CD14-positive monocyte (primary cell): ENCODE measurements around the gene FGF21. TPM values are rescaled to one million over a fixed set of nuclear protein-coding genes. Genes with fewer than 3 reads are reported as not detected.
A peak's percentile ranks its signal among the peaks of the same experiment; 100 is the strongest.
"Not testable (repeated sequence)": the region's sequence is repeated elsewhere in the genome, so short reads cannot be mapped to it uniquely, and the experiment has no call there.

ENCODE experiments used
- DNase-seq, 3 donors: peaks; one replicate each; pipeline ENCODE4 v3.0.0-alpha.2; 2011 to 2022
- H2AFZ ChIP-seq: 2 replicates; pipeline ENCODE4 v1.6.0; 2012; ENCODE audit warnings: mild to moderate bottlenecking, low read depth, low read length, inconsistent platforms; ENCODE audit not compliant: insufficient read depth, poor library complexity, severe bottlenecking
- H3K27ac ChIP-seq, 2 donors: 1 replicate in 1 of 2; 2 replicates in 1 of 2; pipeline ENCODE4 v1.5.1; 2012 to 2013; ENCODE audit warnings: low read length in 2 of 2, control low read depth in 1 of 2, inconsistent platforms in 1 of 2, low read depth in 1 of 2, mild to moderate bottlenecking in 1 of 2
- H3K27me3 ChIP-seq, 2 donors: one replicate each; pipeline versions ENCODE4 v1.6.0 to v1.6.1; 2011 to 2013; ENCODE audit warnings: low read length in 2 of 2; ENCODE audit not compliant: control insufficient read depth in 2 of 2, insufficient read depth in 2 of 2
- H3K36me3 ChIP-seq, 2 donors: replicated peaks in 1 of 2; 1 replicate in 1 of 2; 2 replicates in 1 of 2; pipeline versions ENCODE4 v1.5.1 to v1.6.1; 2012 to 2013; ENCODE audit warnings: low read length in 2 of 2, control low read depth in 1 of 2, inconsistent platforms in 1 of 2, mild to moderate bottlenecking in 1 of 2; ENCODE audit not compliant: insufficient read depth in 2 of 2, control insufficient read depth in 1 of 2
- H3K4me1 ChIP-seq, 2 donors: 1 replicate in 1 of 2; 2 replicates in 1 of 2; pipeline versions ENCODE4 v1.5.1 to v1.6.1; 2012 to 2013; ENCODE audit warnings: low read length in 2 of 2, control low read depth in 1 of 2, inconsistent platforms in 1 of 2, mild to moderate bottlenecking in 1 of 2, moderate library complexity in 1 of 2; ENCODE audit not compliant: insufficient read depth in 2 of 2, control insufficient read depth in 1 of 2
- H3K4me2 ChIP-seq: replicated peaks from 2 replicates; pipeline ENCODE3; 2012; ENCODE audit warnings: low read length, moderate library complexity, mild to moderate bottlenecking; ENCODE audit not compliant: poor library complexity, severe bottlenecking; ENCODE audit errors: extremely low read depth
- H3K4me3 ChIP-seq, 3 experiments: fragments of 200-600 bp in 1 of 3; sonication (generic) in 1 of 3; replicated peaks in 1 of 3; 1 replicate in 2 of 3; 2 replicates in 1 of 3; pipeline ENCODE4 v1.5.1; 2011 to 2013; ENCODE audit warnings: low read length in 3 of 3, mild to moderate bottlenecking in 3 of 3, control low read depth in 2 of 3, low read depth in 2 of 3, inconsistent platforms in 1 of 3, moderate library complexity in 1 of 3
- H3K79me2 ChIP-seq: 2 replicates; pipeline ENCODE4 v1.6.0; 2012; ENCODE audit warnings: mild to moderate bottlenecking, control low read depth, inconsistent platforms, low read length, moderate library complexity; ENCODE audit not compliant: insufficient read depth
- H3K9ac ChIP-seq: 2 replicates; pipeline ENCODE4 v1.6.0; 2017; ENCODE audit warnings: low read length, mild to moderate bottlenecking; ENCODE audit not compliant: insufficient read depth, poor library complexity, severe bottlenecking
- H3K9me3 ChIP-seq, 2 donors: replicated peaks in 1 of 2; 1 replicate in 1 of 2; 2 replicates in 1 of 2; pipeline versions ENCODE4 v1.5.1 to v1.6.1; 2012 to 2013; ENCODE audit warnings: low read length in 2 of 2, control low read depth in 1 of 2; ENCODE audit not compliant: control insufficient read depth in 1 of 2, insufficient read depth in 1 of 2
- H4K20me1 ChIP-seq: 2 replicates; pipeline ENCODE4 v1.6.0; 2012; ENCODE audit warnings: mild to moderate bottlenecking, low read length, control low read depth, moderate library complexity; ENCODE audit not compliant: insufficient read depth
- H3K27ac Mint-ChIP-seq, 7 donors: one replicate each; pipeline ENCODE4 v1.8.0; 2020; ENCODE audit warnings: mild to moderate bottlenecking in 7 of 7, mixed read lengths in 7 of 7, moderate library complexity in 6 of 7, inconsistent platforms in 2 of 7
- H3K27me3 Mint-ChIP-seq, 3 donors: one replicate each; pipeline ENCODE4 v1.8.0; 2021 to 2022; ENCODE audit warnings: low read depth in 3 of 3, mild to moderate bottlenecking in 3 of 3, mixed read lengths in 3 of 3, moderate library complexity in 3 of 3, inconsistent platforms in 1 of 3
- H3K36me3 Mint-ChIP-seq, 2 donors: one replicate each; pipeline ENCODE4 v1.8.0; 2020; ENCODE audit warnings: mixed read lengths in 2 of 2, inconsistent platforms in 1 of 2, mild to moderate bottlenecking in 1 of 2
- H3K4me1 Mint-ChIP-seq: one replicate; pipeline ENCODE4 v1.8.0; 2020; ENCODE audit warnings: mild to moderate bottlenecking, mixed read lengths
- H3K4me3 Mint-ChIP-seq, 2 donors: one replicate each; pipeline ENCODE4 v1.8.0; 2020; ENCODE audit warnings: mild to moderate bottlenecking in 2 of 2, mixed read lengths in 2 of 2, moderate library complexity in 1 of 2
- H3K9me3 Mint-ChIP-seq, 7 donors: one replicate each; pipeline ENCODE4 v1.8.0; 2020 to 2022; ENCODE audit warnings: mixed read lengths in 7 of 7, mild to moderate bottlenecking in 6 of 7, moderate library complexity in 6 of 7, inconsistent platforms in 2 of 7
- CTCF ChIP-seq: fragments of 200-600 bp; IDR thresholded peaks from one replicate; pipeline ENCODE4 v1.8.0; 2022; ENCODE audit warnings: antibody characterized with exemption, mild to moderate bottlenecking
- WGBS: methylation state at CpG from one replicate; pipeline ENCODE4 v1.1.5; 2013; ENCODE audit warnings: missing lambda C conversion rate; ENCODE audit not compliant: insufficient coverage; 5-methylcytosine and 5-hydroxymethylcytosine counted together
- intact Hi-C, 2 donors: fragments of 100-400 bp; cut with micrococcal nuclease; formaldehyde crosslinking; loops; one replicate each; pipeline versions ENCODE4 v1.15.0 to v1.15.1; 2023
- polyA plus RNA-seq, 3 donors: library from polyadenylated mRNA; depleted of rRNA in 1 of 3; unstranded in 2 of 3; stranded (reverse) in 1 of 3; fragments of 300-500 nt in 2 of 3; fragments of >200 nt in 1 of 3; fragmentation: Illumina TruSeq in 2 of 3; gene quantifications; 1 replicate in 2 of 3; 2 replicates in 1 of 3; pipeline ENCODE4 v1.2.3, GENCODE V29; 2012 to 2021

The FGF21 gene
- polyA plus RNA-seq, 3 donors: not detected

- Histone ChIP-seq H3K9ac (no peak overlapping the region), H3K4me1 (peaks cover 17% of the 10 kb centered on the region in 2 donors), H3K4me3 (no peak overlapping the region), H3K9me3 (no peaks in the 10 kb centered on the region), H3K27ac (no peak overlapping the region), H2AFZ (no peak overlapping the region), H3K36me3 (no peaks in the 10 kb centered on the region), H4K20me1 (no peaks in the 10 kb centered on the region), H3K4me2 (no peak overlapping the region), H3K79me2 (no peaks in the 10 kb centered on the region), H3K27me3 (no peaks in the 10 kb centered on the region)
- Mint-ChIP-seq H3K36me3 (no peaks in the 10 kb centered on the region), H3K4me3 (no peak overlapping the region), H3K9me3 (peaks cover 0 to 6% (median 4%) of the 10 kb centered on the region in 7 donors), H3K27ac (peak overlapping the region in 1 of 7 donors; percentile 60), H3K27me3 (peaks cover 6 to 19% (median 7%) of the 10 kb centered on the region in 3 donors), H3K4me1 (peaks cover 25% of the 10 kb centered on the region)
- intact Hi-C loops: no loop called here
- no peak for DNase-seq
- no peak for TF ChIP-seq CTCF
- WGBS: 38% methylated on average over 1 of the region's 5 CpGs
Observed at GRCh38 chr19:48784527-48784926, 29.2 kb downstream of the FGF21 start.

GRCh38 chr19:48786422-48786821, 31.1 kb downstream of the FGF21 start:
- not testable (repeated sequence) for H3K36me3 ChIP-seq, H3K4me3 ChIP-seq, H3K36me3 Mint-ChIP-seq, H2AFZ ChIP-seq, H3K4me1 Mint-ChIP-seq, H3K27ac ChIP-seq, H3K9me3 Mint-ChIP-seq, H3K4me2 ChIP-seq, H4K20me1 ChIP-seq, H3K9ac ChIP-seq, H3K27me3 ChIP-seq, H3K27ac Mint-ChIP-seq, H3K9me3 ChIP-seq, H3K79me2 ChIP-seq, H3K4me3 Mint-ChIP-seq, DNase-seq, H3K4me1 ChIP-seq
- intact Hi-C loops: loop anchor here in 1 of 2 donors (5.0 kb wide), 2 partner anchors 139 to 186 kb away; partner anchors contain the start of gene CA11
- H3K27me3 Mint-ChIP-seq: peaks cover 6 to 17% (median 7%) of the 10 kb centered on the region in 3 donors
- 100% methylated on average over 4 of the region's 7 CpGs for WGBS

- H3K36me3 Mint-ChIP-seq, H3K4me3 Mint-ChIP-seq, H3K79me2 ChIP-seq, H3K4me2 ChIP-seq, H4K20me1 ChIP-seq, H3K36me3 ChIP-seq, H3K9me3 ChIP-seq, H3K9me3 Mint-ChIP-seq, H3K4me1 ChIP-seq, H3K4me1 Mint-ChIP-seq, H3K27ac Mint-ChIP-seq, H3K9ac ChIP-seq, H3K27ac ChIP-seq, H2AFZ ChIP-seq, H3K4me3 ChIP-seq, H3K27me3 ChIP-seq, DNase-seq: not testable (repeated sequence)
- intact Hi-C loops: loop anchor here in 1 of 2 donors (5.0 kb wide), 2 partner anchors 140 to 185 kb away; partner anchors contain the start of gene CA11
- peaks cover 5 to 18% (median 6%) of the 10 kb centered on the region in 3 donors for H3K27me3 Mint-ChIP-seq
- 98% methylated on average over 7 of the region's 9 CpGs for WGBS
Observed at GRCh38 chr19:48787331-48787730, 32.0 kb downstream of the FGF21 start.
